ENCODE measurements around the gene SLC6A3. TPM values are rescaled to one million over a fixed set of nuclear protein-coding genes. Genes with fewer than 3 reads are reported as not detected.
"Not testable (repeated sequence)": the region's sequence is repeated elsewhere in the genome, so short reads cannot be mapped to it uniquely, and the experiment has no call there.

Gene SLC6A3
- total RNA-seq, 2 donors from 2014 or later, result not detected

- no peak for DNase-seq
Measured at GRCh38 chr5:1462358-1462757, 17.1 kb upstream of the SLC6A3 start.

GRCh38 chr5:1461396-1461795 lies 16.2 kb upstream of the SLC6A3 start:
- no peak for DNase-seq
- H3K4me1 ChIP-seq, result no peaks in the 10 kb centered on the region
- TF ChIP-seq CTCF (IDR thresholded peaks at IDR 0.05), result no peak
- intact Hi-C loops (cut with DNase I), result no loop called here
- no peak overlapping the region for H3K27ac ChIP-seq
- no peaks in the 10 kb centered on the region for H3K36me3 ChIP-seq
- H3K4me3 ChIP-seq, result no peak overlapping the region
- no peaks in the 10 kb centered on the region for H3K9me3 ChIP-seq
- no peak overlapping the region for H3K9ac ChIP-seq (ENCODE audit: low read depth in 2 of 2, low read length in 2 of 2)
- no peaks in the 10 kb centered on the region for H3K27me3 ChIP-seq

More at GRCh38 chr5:1462358-1462757, 17.1 kb upstream of the SLC6A3 start:
- intact Hi-C loops (cut with DNase I), result no loop called here
- Histone ChIP-seq H3K4me1 (no peaks in the 10 kb centered on the region), H3K27ac (no peak overlapping the region), H3K36me3 (no peaks in the 10 kb centered on the region), H3K9me3 (no peaks in the 10 kb centered on the region), H3K4me3 (no peak overlapping the region), H3K27me3 (no peaks in the 10 kb centered on the region), H3K9ac (ENCODE audit: low read depth in 2 of 2, low read length in 2 of 2) (no peak overlapping the region)
- no peak for TF ChIP-seq CTCF (IDR thresholded peaks at IDR 0.05)

GRCh38 chr5:1460054-1460682 lies 14.9 kb upstream of the SLC6A3 start:
- Histone ChIP-seq H3K4me3 (no peak overlapping the region), H3K4me1 (no peaks in the 10 kb centered on the region), H3K9ac (ENCODE audit: low read depth in 2 of 2, low read length in 2 of 2) (no peak overlapping the region), H3K36me3 (no peaks in the 10 kb centered on the region), H3K9me3 (no peaks in the 10 kb centered on the region), H3K27ac (no peak overlapping the region), H3K27me3 (no peaks in the 10 kb centered on the region)
- no peak for DNase-seq
- intact Hi-C loops (cut with DNase I), result no loop called here
- no peak for TF ChIP-seq CTCF (IDR thresholded peaks at IDR 0.05)

- H3K9me3 ChIP-seq; H3K27me3 ChIP-seq; H3K27ac ChIP-seq; DNase-seq; H3K4me1 ChIP-seq; H3K36me3 ChIP-seq; intact Hi-C loops (cut with DNase I); H3K9ac ChIP-seq (ENCODE audit: low read depth in 2 of 2, low read length in 2 of 2); H3K4me3 ChIP-seq: not testable (repeated sequence)
Measured at GRCh38 chr5:1459435-1459834, 14.2 kb upstream of the SLC6A3 start.

- H3K4me3 ChIP-seq; DNase-seq; intact Hi-C loops (cut with DNase I): not testable (repeated sequence)
Measured at GRCh38 chr5:1456110-1456881, 11.1 kb upstream of the SLC6A3 start.

GRCh38 chr5:1453613-1454012 lies 8.4 kb upstream of the SLC6A3 start:
- TF ChIP-seq CTCF (IDR thresholded peaks at IDR 0.05), result no peak
- no peak for DNase-seq
- Histone ChIP-seq H3K4me1 (no peaks in the 10 kb centered on the region), H3K4me3 (no peak overlapping the region), H3K9me3 (no peaks in the 10 kb centered on the region), H3K36me3 (no peaks in the 10 kb centered on the region), H3K27ac (no peak overlapping the region), H3K9ac (ENCODE audit: low read depth in 2 of 2, low read length in 2 of 2) (no peak overlapping the region), H3K27me3 (no peaks in the 10 kb centered on the region)
- intact Hi-C loops (cut with DNase I), result no loop called here

More at GRCh38 chr5:1456110-1456881, 11.1 kb upstream of the SLC6A3 start:
- not testable (repeated sequence) for H3K36me3 ChIP-seq; H3K9me3 ChIP-seq; H3K27ac ChIP-seq; H3K27me3 ChIP-seq; H3K4me1 ChIP-seq; H3K9ac ChIP-seq (ENCODE audit: low read depth in 2 of 2, low read length in 2 of 2)
